CD14-positive monocyte (primary cell): ENCODE measurements around the gene NMB. TPM values are rescaled to one million over a fixed set of nuclear protein-coding genes. Genes with fewer than 3 reads are reported as not detected.

Experiments
- DNase-seq, 3 donors: peaks; one replicate each; pipeline ENCODE4 v3.0.0-alpha.2; 2011 to 2022
- H2AFZ ChIP-seq: 2 replicates; pipeline ENCODE4 v1.6.0; 2012; ENCODE audit warnings: mild to moderate bottlenecking, low read depth, low read length, inconsistent platforms; ENCODE audit not compliant: insufficient read depth, poor library complexity, severe bottlenecking
- H3K27ac ChIP-seq, 2 donors: 1 replicate in 1 of 2; 2 replicates in 1 of 2; pipeline ENCODE4 v1.5.1; 2012 to 2013; ENCODE audit warnings: low read length in 2 of 2, control low read depth in 1 of 2, inconsistent platforms in 1 of 2, low read depth in 1 of 2, mild to moderate bottlenecking in 1 of 2
- H3K27me3 ChIP-seq, 2 donors: one replicate each; pipeline versions ENCODE4 v1.6.0 to v1.6.1; 2011 to 2013; ENCODE audit warnings: low read length in 2 of 2; ENCODE audit not compliant: control insufficient read depth in 2 of 2, insufficient read depth in 2 of 2
- H3K36me3 ChIP-seq, 2 donors: replicated peaks in 1 of 2; 1 replicate in 1 of 2; 2 replicates in 1 of 2; pipeline versions ENCODE4 v1.5.1 to v1.6.1; 2012 to 2013; ENCODE audit warnings: low read length in 2 of 2, control low read depth in 1 of 2, inconsistent platforms in 1 of 2, mild to moderate bottlenecking in 1 of 2; ENCODE audit not compliant: insufficient read depth in 2 of 2, control insufficient read depth in 1 of 2
- H3K4me1 ChIP-seq, 2 donors: 1 replicate in 1 of 2; 2 replicates in 1 of 2; pipeline versions ENCODE4 v1.5.1 to v1.6.1; 2012 to 2013; ENCODE audit warnings: low read length in 2 of 2, control low read depth in 1 of 2, inconsistent platforms in 1 of 2, mild to moderate bottlenecking in 1 of 2, moderate library complexity in 1 of 2; ENCODE audit not compliant: insufficient read depth in 2 of 2, control insufficient read depth in 1 of 2
- H3K4me2 ChIP-seq: replicated peaks from 2 replicates; pipeline ENCODE3; 2012; ENCODE audit warnings: low read length, moderate library complexity, mild to moderate bottlenecking; ENCODE audit not compliant: poor library complexity, severe bottlenecking; ENCODE audit errors: extremely low read depth
- H3K4me3 ChIP-seq, 3 experiments: fragments of 200-600 bp in 1 of 3; sonication (generic) in 1 of 3; replicated peaks in 1 of 3; 1 replicate in 2 of 3; 2 replicates in 1 of 3; pipeline ENCODE4 v1.5.1; 2011 to 2013; ENCODE audit warnings: low read length in 3 of 3, mild to moderate bottlenecking in 3 of 3, control low read depth in 2 of 3, low read depth in 2 of 3, inconsistent platforms in 1 of 3, moderate library complexity in 1 of 3
- H3K79me2 ChIP-seq: 2 replicates; pipeline ENCODE4 v1.6.0; 2012; ENCODE audit warnings: mild to moderate bottlenecking, control low read depth, inconsistent platforms, low read length, moderate library complexity; ENCODE audit not compliant: insufficient read depth
- H3K9ac ChIP-seq: 2 replicates; pipeline ENCODE4 v1.6.0; 2017; ENCODE audit warnings: low read length, mild to moderate bottlenecking; ENCODE audit not compliant: insufficient read depth, poor library complexity, severe bottlenecking
- H3K9me3 ChIP-seq, 2 donors: replicated peaks in 1 of 2; 1 replicate in 1 of 2; 2 replicates in 1 of 2; pipeline versions ENCODE4 v1.5.1 to v1.6.1; 2012 to 2013; ENCODE audit warnings: low read length in 2 of 2, control low read depth in 1 of 2; ENCODE audit not compliant: control insufficient read depth in 1 of 2, insufficient read depth in 1 of 2
- H4K20me1 ChIP-seq: 2 replicates; pipeline ENCODE4 v1.6.0; 2012; ENCODE audit warnings: mild to moderate bottlenecking, low read length, control low read depth, moderate library complexity; ENCODE audit not compliant: insufficient read depth
- H3K27ac Mint-ChIP-seq, 7 donors: one replicate each; pipeline ENCODE4 v1.8.0; 2020; ENCODE audit warnings: mild to moderate bottlenecking in 7 of 7, mixed read lengths in 7 of 7, moderate library complexity in 6 of 7, inconsistent platforms in 2 of 7
- H3K27me3 Mint-ChIP-seq, 3 donors: one replicate each; pipeline ENCODE4 v1.8.0; 2021 to 2022; ENCODE audit warnings: low read depth in 3 of 3, mild to moderate bottlenecking in 3 of 3, mixed read lengths in 3 of 3, moderate library complexity in 3 of 3, inconsistent platforms in 1 of 3
- H3K36me3 Mint-ChIP-seq, 2 donors: one replicate each; pipeline ENCODE4 v1.8.0; 2020; ENCODE audit warnings: mixed read lengths in 2 of 2, inconsistent platforms in 1 of 2, mild to moderate bottlenecking in 1 of 2
- H3K4me1 Mint-ChIP-seq: one replicate; pipeline ENCODE4 v1.8.0; 2020; ENCODE audit warnings: mild to moderate bottlenecking, mixed read lengths
- H3K4me3 Mint-ChIP-seq, 2 donors: one replicate each; pipeline ENCODE4 v1.8.0; 2020; ENCODE audit warnings: mild to moderate bottlenecking in 2 of 2, mixed read lengths in 2 of 2, moderate library complexity in 1 of 2
- H3K9me3 Mint-ChIP-seq, 7 donors: one replicate each; pipeline ENCODE4 v1.8.0; 2020 to 2022; ENCODE audit warnings: mixed read lengths in 7 of 7, mild to moderate bottlenecking in 6 of 7, moderate library complexity in 6 of 7, inconsistent platforms in 2 of 7
- CTCF ChIP-seq: fragments of 200-600 bp; IDR thresholded peaks from one replicate; pipeline ENCODE4 v1.8.0; 2022; ENCODE audit warnings: antibody characterized with exemption, mild to moderate bottlenecking
- WGBS: methylation state at CpG from one replicate; pipeline ENCODE4 v1.1.5; 2013; ENCODE audit warnings: missing lambda C conversion rate; ENCODE audit not compliant: insufficient coverage; 5-methylcytosine and 5-hydroxymethylcytosine counted together
- intact Hi-C, 2 donors: fragments of 100-400 bp; cut with micrococcal nuclease; formaldehyde crosslinking; loops; one replicate each; pipeline versions ENCODE4 v1.15.0 to v1.15.1; 2023
- polyA minus RNA-seq: library from RNA; depleted of rRNA, polyadenylated mRNA; stranded (reverse); fragments of >200 nt; gene quantifications from 2 replicates; pipeline ENCODE4 v1.2.3, GENCODE V29; 2012
- polyA plus RNA-seq, 3 donors: library from polyadenylated mRNA; depleted of rRNA in 1 of 3; unstranded in 2 of 3; stranded (reverse) in 1 of 3; fragments of 300-500 nt in 2 of 3; fragments of >200 nt in 1 of 3; fragmentation: Illumina TruSeq in 2 of 3; gene quantifications; 1 replicate in 2 of 3; 2 replicates in 1 of 3; pipeline ENCODE4 v1.2.3, GENCODE V29; 2012 to 2021
- total RNA-seq, 12 experiments: library from RNA in 1 of 12; stranded (reverse) in 1 of 12; fragments of 120-200 nt in 1 of 12; gene quantifications; one replicate each; pipeline ENCODE4 v1.2.4 and lab custom pipeline; 2013 to 2026; ENCODE audit warnings: mixed read lengths in 6 of 12, inconsistent platforms in 1 of 12

NMB gene
- total RNA-seq (2013) = 1.1 TPM
- polyA plus RNA-seq = under 1 TPM; 0.45 to 0.81 (median 0.56) TPM
- 0.48 and 0.69 TPM in 2 replicates for polyA minus RNA-seq
- total RNA-seq (lab: John Stamatoyannopoulos, UW) = 0.98 to 11.9 (median 2.7) reads per million in 11 experiments

GRCh38 chr15:84658080-84658787 is at the start of gene NMB:
TSS of gene NMB (minus strand) at chr15:84658199. CDS start at chr15:84658152, 47 bp downstream.
- H3K4me1 Mint-ChIP-seq = peaks cover 37% of the 10 kb centered on the region
- peak within 1 kb of the TSS in 2 of 7 donors; percentile 31 to 76 for H3K27ac Mint-ChIP-seq
- peak; percentile 78 to 83 (median 82) for DNase-seq
- peaks cover 10 to 33% of the 10 kb centered on the region in 2 donors for H3K36me3 Mint-ChIP-seq
- Histone ChIP-seq H3K27ac (no peak within 1 kb of the TSS), H3K79me2 (peaks cover 5% of the 10 kb centered on the region), H3K27me3 (no peaks in the 10 kb centered on the region), H3K4me1 (peaks cover 28 to 32% of the 10 kb centered on the region in 2 donors), H2AFZ (peak within 1 kb of the TSS; percentile 86), H3K4me3 (peak within 1 kb of the TSS; percentile 33 to 75 (median 41)), H3K4me2 (peak within 1 kb of the TSS; percentile 85), H3K9ac (peak within 1 kb of the TSS; percentile 58), H3K36me3 (peaks cover 0 to 23% of the 10 kb centered on the region in 2 donors), H3K9me3 (no peaks in the 10 kb centered on the region), H4K20me1 (peaks cover 18% of the 10 kb centered on the region)
- intact Hi-C loops = loop anchor here (5.0 to 10.0 kb wide), 4 partner anchors 57 to 114 kb away; partner anchors contain the start of genes SEC11A (in 1 of the 2) and ZNF592 (in 1 of the 2)
- H3K4me3 Mint-ChIP-seq = peak within 1 kb of the TSS; percentile 83 to 87
- peaks cover 0 to 1% (median 0%) of the 10 kb centered on the region in 7 donors for H3K9me3 Mint-ChIP-seq
- under 1% methylated on average over 46 of the region's 61 CpGs for WGBS
- H3K27me3 Mint-ChIP-seq = peaks cover 0 to 8% (median 8%) of the 10 kb centered on the region in 3 donors
- peak; percentile 74 for TF ChIP-seq CTCF

GRCh38 chr15:84703808-84704207 is 45.8 kb upstream of the NMB start:
- peaks cover 100% of the 10 kb centered on the region for H3K79me2 ChIP-seq
- peaks cover 98% of the 10 kb centered on the region for H4K20me1 ChIP-seq
- no peak overlapping the region for H3K4me2 ChIP-seq
- Mint-ChIP-seq H3K27ac (peak overlapping the region in 5 of 7 donors; percentile 10 to 63 (median 33)), H3K27me3 (no peaks in the 10 kb centered on the region), H3K36me3 (peaks cover 15 to 30% of the 10 kb centered on the region in 2 donors), H3K9me3 (no peaks in the 10 kb centered on the region), H3K4me3 (no peak overlapping the region), H3K4me1 (peaks cover 22% of the 10 kb centered on the region)
- no peak overlapping the region for H2AFZ ChIP-seq
- DNase-seq = no peak
- no peak overlapping the region for H3K4me3 ChIP-seq
- TF ChIP-seq CTCF = no peak
- WGBS = 95% methylated on average over 4 of the region's 5 CpGs
- no peak overlapping the region for H3K9ac ChIP-seq
- H3K4me1 ChIP-seq = peaks cover 4 to 11% of the 10 kb centered on the region in 2 donors
- H3K27ac ChIP-seq = peak overlapping the region in 1 of 2 donors; percentile 63
- H3K27me3 ChIP-seq = no peaks in the 10 kb centered on the region
- no peaks in the 10 kb centered on the region for H3K9me3 ChIP-seq
- H3K36me3 ChIP-seq = peaks cover 4 to 26% of the 10 kb centered on the region in 2 donors
- intact Hi-C loops = no loop called here
